Measurements from ENCODE around the gene SERHL2. TPM values are rescaled to one million over a fixed set of nuclear protein-coding genes. Genes with fewer than 3 reads are reported as not detected.
"Not testable (repeated sequence)": the region's sequence is repeated elsewhere in the genome, so short reads cannot be mapped to it uniquely, and the experiment has no call there.

Gene SERHL2
- total RNA-seq, 1 donor from 2014 or later, result 4.4 TPM

GRCh38 chr22:42549331-42550060 is 4.3 kb upstream of the SERHL2 start:
- Histone ChIP-seq H3K9me3 (no peaks in the 10 kb centered on the region), H3K27ac (no peak overlapping the region), H3K4me1 (peaks cover 13% of the 10 kb centered on the region), H3K36me3 (no peaks in the 10 kb centered on the region), H3K4me3 (no peak overlapping the region), H3K27me3 (no peaks in the 10 kb centered on the region)
- no peak for DNase-seq (ENCODE audit: extremely low spot score in 2 of 2)
- TF ChIP-seq POLR2AphosphoS5 (IDR thresholded peaks at IDR 0.05; ENCODE audit: insufficient read depth in 1 of 2, low read depth in 1 of 2) (no peak), POLR2A (IDR thresholded peaks at IDR 0.05) (no peak), CTCF (IDR thresholded peaks at IDR 0.05) (no peak)
- intact Hi-C loops (cut with DNase I), result no loop called here

GRCh38 chr22:42552294-42552647 is 1.5 kb upstream of the SERHL2 start:
- DNase-seq (ENCODE audit: extremely low spot score in 2 of 2); H3K4me3 ChIP-seq; H3K9me3 ChIP-seq; H3K36me3 ChIP-seq; H3K27me3 ChIP-seq; intact Hi-C loops (cut with DNase I); H3K27ac ChIP-seq: not testable (repeated sequence)
- peaks cover 13% of the 10 kb centered on the region for H3K4me1 ChIP-seq

- Histone ChIP-seq H3K4me1 (peaks cover 12% of the 10 kb centered on the region), H3K9me3 (no peaks in the 10 kb centered on the region), H3K27ac (no peak overlapping the region), H3K4me3 (no peak overlapping the region), H3K36me3 (no peaks in the 10 kb centered on the region), H3K27me3 (no peaks in the 10 kb centered on the region)
- no peak for DNase-seq (ENCODE audit: extremely low spot score in 2 of 2)
- intact Hi-C loops (cut with DNase I), result no loop called here
- TF ChIP-seq POLR2A (IDR thresholded peaks at IDR 0.05) (no peak), POLR2AphosphoS5 (IDR thresholded peaks at IDR 0.05; ENCODE audit: insufficient read depth in 1 of 2, low read depth in 1 of 2) (no peak), CTCF (IDR thresholded peaks at IDR 0.05) (no peak)
Measured at GRCh38 chr22:42560381-42560780, 6.6 kb downstream of the SERHL2 start.

GRCh38 chr22:42560781-42561180 is 7.0 kb downstream of the SERHL2 start:
- DNase-seq (ENCODE audit: extremely low spot score in 2 of 2), result no peak
- intact Hi-C loops (cut with DNase I), result no loop called here
- H3K36me3 ChIP-seq, result no peaks in the 10 kb centered on the region
- no peak for TF ChIP-seq CTCF (IDR thresholded peaks at IDR 0.05)
- no peak for TF ChIP-seq POLR2AphosphoS5 (IDR thresholded peaks at IDR 0.05; ENCODE audit: insufficient read depth in 1 of 2, low read depth in 1 of 2)
- no peak for TF ChIP-seq POLR2A (IDR thresholded peaks at IDR 0.05)
- no peak overlapping the region for H3K4me3 ChIP-seq
- H3K9me3 ChIP-seq, result no peaks in the 10 kb centered on the region
- no peak overlapping the region for H3K27ac ChIP-seq
- peaks cover 12% of the 10 kb centered on the region for H3K4me1 ChIP-seq
- no peaks in the 10 kb centered on the region for H3K27me3 ChIP-seq

- no peak for TF ChIP-seq POLR2A (IDR thresholded peaks at IDR 0.05)
- TF ChIP-seq POLR2AphosphoS5 (IDR thresholded peaks at IDR 0.05; ENCODE audit: insufficient read depth in 1 of 2, low read depth in 1 of 2), result no peak
- TF ChIP-seq CTCF (IDR thresholded peaks at IDR 0.05), result no peak
Measured at GRCh38 chr22:42561856-42562255, 8.1 kb downstream of the SERHL2 start.

More at GRCh38 chr22:42561856-42562255, 8.1 kb downstream of the SERHL2 start:
- Histone ChIP-seq H3K9me3 (no peaks in the 10 kb centered on the region), H3K27me3 (no peaks in the 10 kb centered on the region), H3K4me1 (peaks cover 12% of the 10 kb centered on the region), H3K36me3 (no peaks in the 10 kb centered on the region), H3K27ac (no peak overlapping the region), H3K4me3 (no peak overlapping the region)
- DNase-seq (ENCODE audit: extremely low spot score in 2 of 2), result no peak
- intact Hi-C loops (cut with DNase I), result no loop called here

Data from vagina (tissue), 2 donors.